Activated CD4-positive, alpha-beta T cell treated with anti-CD3 and anti-CD28 coated beads, Interleukin-2, amount 10 ng/mL, durations not matched to agents 7 days and 5 days (primary cell): ENCODE results near the gene TTLL1. TPM values are rescaled to one million over a fixed set of nuclear protein-coding genes. Genes with fewer than 3 reads are reported as not detected.
"Not testable (repeated sequence)": the region's sequence is repeated elsewhere in the genome, so short reads cannot be mapped to it uniquely, and the experiment has no call there.

Experiments used
- CTCF ChIA-PET: fragments of 350-600 bp; sonication (Branson Sonifier 250); formaldehyde crosslinking; loops from one replicate; lab custom pipeline; 2021; ENCODE audit warnings: antibody characterized with exemption; lab: Charles Lee
- POLR2A ChIA-PET: fragments of 350-600 bp; sonication (Branson Sonifier 250); formaldehyde crosslinking; loops from one replicate; lab custom pipeline; 2021; ENCODE audit warnings: antibody characterized with exemption; lab: Charles Lee
- DNase-seq: peaks from one replicate; pipeline ENCODE4 v3.0.0-alpha.2; 2020
- H3K27ac Mint-ChIP-seq: one replicate; pipeline ENCODE4 v1.8.0; 2021; ENCODE audit warnings: mild to moderate bottlenecking, moderate library complexity, mixed read lengths
- H3K27me3 Mint-ChIP-seq: one replicate; pipeline ENCODE4 v1.8.0; 2021; ENCODE audit warnings: mixed read lengths
- H3K36me3 Mint-ChIP-seq: one replicate; pipeline ENCODE4 v1.8.0; 2021; ENCODE audit warnings: low read depth, mixed read lengths
- H3K4me1 Mint-ChIP-seq: one replicate; pipeline ENCODE4 v1.8.0; 2021; ENCODE audit warnings: mixed read lengths
- H3K4me3 Mint-ChIP-seq: one replicate; pipeline ENCODE4 v1.8.0; 2021; ENCODE audit warnings: mild to moderate bottlenecking, moderate library complexity, mixed read lengths
- H3K9me3 Mint-ChIP-seq: one replicate; pipeline ENCODE4 v1.8.0; 2021; ENCODE audit warnings: mixed read lengths
- total RNA-seq, 2 experiments: library from RNA; stranded (reverse); gene quantifications; one replicate each; pipeline ENCODE4 v1.2.3, GENCODE V29; 2021

Gene TTLL1
- total RNA-seq, 2 experiments from 2014 or later: 9.0 to 9.3 TPM

- H3K9me3 Mint-ChIP-seq, H3K4me3 Mint-ChIP-seq, DNase-seq, H3K27me3 Mint-ChIP-seq, H3K36me3 Mint-ChIP-seq, POLR2A ChIA-PET: not testable (repeated sequence)
- Mint-ChIP-seq H3K4me1 (peaks cover 14% of the 10 kb centered on the region), H3K27ac (peak overlapping the region; percentile 46)
- CTCF ChIA-PET: interaction anchor here (0.6 to 0.8 kb wide), 2 partner anchors 39 to 238 kb away, joined by 3 to 4 read pairs; no protein-coding TSS in a partner anchor
These were observed 15.8 kb upstream of the TTLL1 start for GRCh38 chr22:43104950-43105349.

DNA sequence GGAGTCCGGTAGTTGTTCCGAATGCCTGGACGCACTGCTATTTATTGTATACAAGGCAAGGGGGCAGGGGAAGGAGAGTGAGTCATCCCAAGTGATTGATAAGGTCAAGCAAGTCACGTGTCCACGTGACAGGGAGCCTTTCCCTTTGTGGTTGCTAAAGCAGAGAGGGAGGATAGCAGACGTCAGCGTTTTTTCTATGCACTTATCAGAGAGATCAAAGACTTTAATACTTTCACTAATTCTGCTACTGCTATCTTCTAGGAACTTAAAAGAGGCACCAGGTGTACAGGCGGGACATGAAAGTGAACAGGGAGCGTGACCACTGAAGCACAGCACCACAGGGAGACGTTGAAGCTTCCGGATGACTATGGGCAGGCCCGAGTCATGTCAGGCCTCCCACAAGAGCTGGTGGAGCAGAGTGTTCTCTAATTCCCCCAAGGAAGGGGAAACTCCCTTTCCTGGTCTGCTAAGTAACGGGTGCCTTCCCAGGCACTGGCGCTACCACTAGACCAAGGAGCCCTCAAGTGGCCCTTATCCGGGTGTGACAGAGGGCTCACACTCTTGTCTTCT, 14.9 kb upstream of the TTLL1 start:
- H3K9me3 Mint-ChIP-seq, H3K27me3 Mint-ChIP-seq, H3K36me3 Mint-ChIP-seq, H3K4me3 Mint-ChIP-seq, POLR2A ChIA-PET: not testable (repeated sequence)
- Mint-ChIP-seq H3K4me1 (peaks cover 14% of the 10 kb centered on the region), H3K27ac (peak overlapping the region; percentile 19)
- peak; percentile 34 for DNase-seq
- CTCF ChIA-PET: interaction anchor here (0.6 to 0.8 kb wide), 3 partner anchors 26 to 237 kb away, joined by 3 to 4 read pairs (median 3); no protein-coding TSS in a partner anchor

- no peaks in the 10 kb centered on the region for H3K36me3 Mint-ChIP-seq
- H3K27ac Mint-ChIP-seq: no peak overlapping the region
- no peak for DNase-seq
- peaks cover 8% of the 10 kb centered on the region for H3K9me3 Mint-ChIP-seq
- H3K4me3 Mint-ChIP-seq: no peak overlapping the region
- no peaks in the 10 kb centered on the region for H3K27me3 Mint-ChIP-seq
- ChIA-PET POLR2A (interaction anchor here (0.6 kb wide), 1 partner anchor 734 kb away, joined by 3 read pairs; no protein-coding TSS in a partner anchor), CTCF (interaction anchor here (1.3 kb wide), 1 partner anchor 9 kb away, joined by 3 read pairs; the partner anchor contains the start of gene BIK)
- peaks cover 14% of the 10 kb centered on the region for H3K4me1 Mint-ChIP-seq
These were observed 12.1 kb upstream of the TTLL1 start for GRCh38 chr22:43101306-43101705.

GRCh38 chr22:43100225-43100624, 11.0 kb upstream of the TTLL1 start:
- CTCF ChIA-PET: no interaction called here
- Mint-ChIP-seq H3K36me3 (peaks cover 4% of the 10 kb centered on the region), H3K4me3 (no peak overlapping the region), H3K9me3 (peaks cover 12% of the 10 kb centered on the region), H3K4me1 (peaks cover 14% of the 10 kb centered on the region), H3K27me3 (no peaks in the 10 kb centered on the region), H3K27ac (no peak overlapping the region)
- DNase-seq: no peak
- POLR2A ChIA-PET: no interaction called here

- H3K27ac Mint-ChIP-seq: no peak overlapping the region
- H3K27me3 Mint-ChIP-seq: no peaks in the 10 kb centered on the region
- no peak overlapping the region for H3K4me3 Mint-ChIP-seq
- H3K9me3 Mint-ChIP-seq: peaks cover 12% of the 10 kb centered on the region
- H3K36me3 Mint-ChIP-seq: peaks cover 4% of the 10 kb centered on the region
- ChIA-PET CTCF (no interaction called here), POLR2A (interaction anchor here (0.6 kb wide), 1 partner anchor 486 kb away, joined by 3 read pairs; no protein-coding TSS in a partner anchor)
- H3K4me1 Mint-ChIP-seq: peaks cover 11% of the 10 kb centered on the region
- DNase-seq: no peak
These were observed 9.9 kb upstream of the TTLL1 start for GRCh38 chr22:43099095-43099494.

GRCh38 chr22:43098356-43098755, 9.2 kb upstream of the TTLL1 start:
- DNase-seq: no peak
- Mint-ChIP-seq H3K9me3 (peaks cover 12% of the 10 kb centered on the region), H3K27me3 (no peaks in the 10 kb centered on the region), H3K4me3 (no peak overlapping the region), H3K4me1 (peaks cover 3% of the 10 kb centered on the region), H3K36me3 (peaks cover 4% of the 10 kb centered on the region), H3K27ac (no peak overlapping the region)
- CTCF ChIA-PET: interaction anchor here (0.7 kb wide), 1 partner anchor 13 kb away, joined by 3 read pairs; no protein-coding TSS in a partner anchor
- POLR2A ChIA-PET: no interaction called here

DNA sequence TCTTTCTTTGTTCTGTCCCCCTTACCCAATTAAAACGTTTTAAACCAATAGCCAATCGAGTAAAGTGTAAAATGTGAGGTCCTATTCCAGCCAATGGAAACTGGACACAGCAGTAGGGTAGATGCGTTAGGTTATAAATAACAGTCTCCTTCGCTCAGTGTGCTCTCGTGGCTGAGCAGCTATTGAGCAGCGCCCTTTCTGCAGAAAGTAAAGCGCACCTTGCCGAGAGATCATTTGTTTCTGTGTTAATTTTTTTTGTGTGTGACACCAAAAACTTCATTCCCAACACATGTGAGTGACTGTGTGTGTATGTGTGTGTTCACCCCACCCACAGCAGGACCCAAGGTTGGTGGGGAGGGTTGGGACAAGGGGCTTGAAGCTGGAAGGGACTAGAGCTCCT, 7.2 kb upstream of the TTLL1 start:
- Mint-ChIP-seq H3K9me3 (peaks cover 12% of the 10 kb centered on the region), H3K27me3 (no peaks in the 10 kb centered on the region), H3K36me3 (peaks cover 4% of the 10 kb centered on the region), H3K27ac (no peak overlapping the region), H3K4me1 (peaks cover 7% of the 10 kb centered on the region), H3K4me3 (no peak overlapping the region)
- no peak for DNase-seq
- POLR2A ChIA-PET: no interaction called here
- CTCF ChIA-PET: interaction anchor here (1.4 kb wide), 1 partner anchor 13 kb away, joined by 3 read pairs; no protein-coding TSS in a partner anchor

DNA sequence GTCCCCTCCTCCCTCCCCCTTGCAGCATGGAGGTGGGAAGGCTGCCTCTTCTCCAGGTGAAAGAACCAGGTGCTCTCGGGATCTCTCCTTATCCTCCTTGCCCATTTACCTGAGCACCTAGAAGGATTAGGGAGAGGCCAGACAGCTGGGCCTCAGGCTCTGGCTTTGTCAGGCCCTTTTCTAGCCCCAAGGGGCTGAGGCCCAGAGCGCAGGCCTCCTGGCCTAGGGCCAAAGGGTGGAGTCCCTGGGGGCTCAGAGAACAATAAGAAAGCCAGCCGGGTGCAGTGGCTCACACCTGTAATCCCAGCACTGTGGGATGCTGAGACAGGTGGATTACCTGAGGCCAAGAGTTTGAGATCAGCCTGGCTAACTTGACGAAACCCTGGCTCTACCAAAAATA, 5.4 kb upstream of the TTLL1 start:
- POLR2A ChIA-PET: no interaction called here
- H3K36me3 Mint-ChIP-seq: peaks cover 4% of the 10 kb centered on the region
- no peak overlapping the region for H3K4me3 Mint-ChIP-seq
- H3K9me3 Mint-ChIP-seq: peaks cover 12% of the 10 kb centered on the region
- DNase-seq: no peak
- CTCF ChIA-PET: no interaction called here
- peaks cover 9% of the 10 kb centered on the region for H3K4me1 Mint-ChIP-seq
- no peak overlapping the region for H3K27ac Mint-ChIP-seq
- no peaks in the 10 kb centered on the region for H3K27me3 Mint-ChIP-seq

DNA sequence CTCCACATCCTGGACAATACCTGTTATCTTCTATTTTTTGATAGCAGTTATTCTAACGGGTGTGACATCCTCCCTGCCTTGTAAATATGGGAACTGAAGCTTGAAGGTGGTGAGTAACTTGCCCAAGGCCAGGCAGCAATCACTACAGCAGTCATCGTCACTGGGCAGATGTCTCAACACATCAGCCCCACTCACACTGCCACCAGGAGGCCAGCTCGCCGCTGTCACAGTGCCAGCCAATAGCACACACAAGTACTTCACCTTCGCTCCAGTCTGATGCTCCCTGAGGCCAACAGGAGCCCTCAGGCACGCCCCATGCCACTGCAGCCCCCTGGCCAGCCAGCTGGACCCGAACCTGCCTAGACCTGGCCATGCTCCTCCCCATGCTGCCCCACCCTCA, 4.9 kb upstream of the TTLL1 start:
- Mint-ChIP-seq H3K27me3 (no peaks in the 10 kb centered on the region), H3K4me3 (no peak overlapping the region), H3K36me3 (peaks cover 4% of the 10 kb centered on the region), H3K27ac (no peak overlapping the region), H3K9me3 (peaks cover 12% of the 10 kb centered on the region), H3K4me1 (peaks cover 11% of the 10 kb centered on the region)
- ChIA-PET CTCF (no interaction called here), POLR2A (no interaction called here)
- DNase-seq: no peak

DNA sequence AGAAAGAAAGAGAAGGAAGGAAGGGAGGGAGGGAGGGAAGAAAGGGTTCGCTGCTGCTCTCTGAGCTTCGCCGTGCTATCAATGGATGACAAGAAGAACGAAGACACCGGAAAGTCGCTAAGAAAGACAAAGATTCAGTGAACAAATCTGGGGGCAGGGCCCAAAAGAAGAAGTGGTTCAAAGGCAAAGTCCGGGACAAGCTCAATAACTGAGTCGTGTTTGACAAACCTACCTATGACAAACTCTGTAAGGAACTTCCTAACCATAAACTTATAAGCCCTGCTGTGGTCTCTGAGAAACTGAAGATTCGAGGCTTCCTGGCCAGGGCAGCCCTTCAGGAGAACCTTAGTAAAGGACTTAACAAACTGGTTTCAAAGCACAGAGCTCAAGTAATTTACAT, 2.9 kb upstream of the TTLL1 start:
- POLR2A ChIA-PET: no interaction called here
- Mint-ChIP-seq H3K27ac (no peak overlapping the region), H3K9me3 (peaks cover 11% of the 10 kb centered on the region), H3K4me1 (peaks cover 17% of the 10 kb centered on the region), H3K27me3 (no peaks in the 10 kb centered on the region), H3K36me3 (peaks cover 4% of the 10 kb centered on the region), H3K4me3 (no peak overlapping the region)
- CTCF ChIA-PET: no interaction called here
- DNase-seq: no peak

GRCh38 chr22:43090130-43090789, 1.1 kb upstream of the TTLL1 start:
- Mint-ChIP-seq H3K4me1 (peaks cover 27% of the 10 kb centered on the region), H3K27ac (peak overlapping the region; percentile 82), H3K27me3 (no peaks in the 10 kb centered on the region), H3K4me3 (peak overlapping the region; percentile 58), H3K9me3 (no peaks in the 10 kb centered on the region), H3K36me3 (peaks cover 5% of the 10 kb centered on the region)
- ChIA-PET CTCF (interaction anchor here (0.7 to 1.0 kb wide), 3 partner anchors 20 to 223 kb away, joined by 3 read pairs; partner anchors contain the start of gene BIK), POLR2A (no interaction called here)
- DNase-seq: peak; percentile 70

- peak overlapping the region; percentile 84 for H3K4me3 Mint-ChIP-seq
- no peak for DNase-seq
- ChIA-PET POLR2A (interaction anchor here (0.5 kb wide), 1 partner anchor 71 kb away, joined by 3 read pairs; no protein-coding TSS in a partner anchor), CTCF (interaction anchor here (0.7 kb wide), 2 partner anchors 49 to 88 kb away, joined by 3 to 8 read pairs; no protein-coding TSS in a partner anchor)
- peak overlapping the region; percentile 91 for H3K27ac Mint-ChIP-seq
- peaks cover 7% of the 10 kb centered on the region for H3K36me3 Mint-ChIP-seq
- peaks cover 27% of the 10 kb centered on the region for H3K4me1 Mint-ChIP-seq
- H3K27me3 Mint-ChIP-seq: no peaks in the 10 kb centered on the region
- no peaks in the 10 kb centered on the region for H3K9me3 Mint-ChIP-seq
These were observed 586 bp downstream of the TTLL1 start for GRCh38 chr22:43088627-43088983.
